Nephron (organoid): Measurements from ENCODE around the gene LGR5.
A peak's percentile ranks its signal among the peaks of the same experiment; 100 is the strongest.
"Not testable (repeated sequence)": the region's sequence is repeated elsewhere in the genome, so short reads cannot be mapped to it uniquely, and the experiment has no call there.

Experiments
- H3K27ac Mint-ChIP-seq, 3 experiments: 2 replicates each; pipeline ENCODE4 v1.8.0; 2020; ENCODE audit warnings: mixed read lengths in 3 of 3, mild to moderate bottlenecking in 2 of 3, moderate library complexity in 1 of 3
- H3K27me3 Mint-ChIP-seq: 2 replicates; pipeline ENCODE4 v1.8.0; 2021; ENCODE audit warnings: low read depth, mild to moderate bottlenecking, moderate library complexity, mixed read lengths
- H3K36me3 Mint-ChIP-seq: 2 replicates; pipeline ENCODE4 v1.8.0; 2020; ENCODE audit warnings: low read depth, mixed read lengths
- H3K4me1 Mint-ChIP-seq: 2 replicates; pipeline ENCODE4 v1.8.0; 2020; ENCODE audit warnings: mixed read lengths
- H3K4me3 Mint-ChIP-seq, 3 experiments: 2 replicates each; pipeline ENCODE4 v1.8.0; 2020; ENCODE audit warnings: mild to moderate bottlenecking in 3 of 3, mixed read lengths in 3 of 3, moderate library complexity in 2 of 3
- H3K9me3 Mint-ChIP-seq: 2 replicates; pipeline ENCODE4 v1.8.0; 2020; ENCODE audit warnings: mixed read lengths
- TF ChIP-seq, protein P1 (sequence below), 3 experiments: fragments of 200-600 bp; sonication (generic); IDR thresholded peaks; one replicate each; pipeline ENCODE4 v1.5.0; 2021; ENCODE audit warnings: antibody characterized with exemption in 3 of 3; ENCODE audit not compliant: unreplicated experiment in 3 of 3

The LGR5 gene

DNA sequence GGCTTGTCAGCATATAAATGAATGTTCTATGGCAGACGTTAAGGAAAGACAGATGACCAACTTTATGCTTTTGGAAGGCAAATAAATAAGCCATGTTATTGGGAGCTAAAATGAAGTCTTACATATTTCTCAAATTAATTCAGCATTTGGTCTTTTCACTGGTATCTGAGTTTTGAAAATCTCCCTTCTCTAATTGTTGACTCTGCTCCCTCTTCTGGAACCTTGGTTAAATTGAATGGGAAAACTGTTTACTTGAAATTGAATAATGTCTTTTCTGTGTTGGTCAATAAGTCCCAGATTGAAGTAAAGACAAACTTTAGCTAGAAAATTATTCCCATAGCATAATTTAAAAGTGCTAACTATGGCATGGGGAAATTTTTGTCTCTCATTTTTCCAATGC lies 38.7 kb downstream of the LGR5 start:
- H3K4me1 Mint-ChIP-seq: peaks cover 30% of the 10 kb centered on the region
- H3K9me3 Mint-ChIP-seq: peaks cover 6% of the 10 kb centered on the region
- H3K27me3 Mint-ChIP-seq: peaks cover 6% of the 10 kb centered on the region
- H3K4me3 Mint-ChIP-seq: no peak overlapping the region
- peak overlapping the region in 1 of 3 experiments; percentile 77 for H3K27ac Mint-ChIP-seq
- H3K36me3 Mint-ChIP-seq: peaks cover 17% of the 10 kb centered on the region
- TF ChIP-seq, protein P1, sequence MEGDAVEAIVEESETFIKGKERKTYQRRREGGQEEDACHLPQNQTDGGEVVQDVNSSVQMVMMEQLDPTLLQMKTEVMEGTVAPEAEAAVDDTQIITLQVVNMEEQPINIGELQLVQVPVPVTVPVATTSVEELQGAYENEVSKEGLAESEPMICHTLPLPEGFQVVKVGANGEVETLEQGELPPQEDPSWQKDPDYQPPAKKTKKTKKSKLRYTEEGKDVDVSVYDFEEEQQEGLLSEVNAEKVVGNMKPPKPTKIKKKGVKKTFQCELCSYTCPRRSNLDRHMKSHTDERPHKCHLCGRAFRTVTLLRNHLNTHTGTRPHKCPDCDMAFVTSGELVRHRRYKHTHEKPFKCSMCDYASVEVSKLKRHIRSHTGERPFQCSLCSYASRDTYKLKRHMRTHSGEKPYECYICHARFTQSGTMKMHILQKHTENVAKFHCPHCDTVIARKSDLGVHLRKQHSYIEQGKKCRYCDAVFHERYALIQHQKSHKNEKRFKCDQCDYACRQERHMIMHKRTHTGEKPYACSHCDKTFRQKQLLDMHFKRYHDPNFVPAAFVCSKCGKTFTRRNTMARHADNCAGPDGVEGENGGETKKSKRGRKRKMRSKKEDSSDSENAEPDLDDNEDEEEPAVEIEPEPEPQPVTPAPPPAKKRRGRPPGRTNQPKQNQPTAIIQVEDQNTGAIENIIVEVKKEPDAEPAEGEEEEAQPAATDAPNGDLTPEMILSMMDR (IDR thresholded peaks at IDR 0.05; ENCODE audit: unreplicated experiment in 3 of 3): peak in 1 of 3 experiments; percentile 27

DNA sequence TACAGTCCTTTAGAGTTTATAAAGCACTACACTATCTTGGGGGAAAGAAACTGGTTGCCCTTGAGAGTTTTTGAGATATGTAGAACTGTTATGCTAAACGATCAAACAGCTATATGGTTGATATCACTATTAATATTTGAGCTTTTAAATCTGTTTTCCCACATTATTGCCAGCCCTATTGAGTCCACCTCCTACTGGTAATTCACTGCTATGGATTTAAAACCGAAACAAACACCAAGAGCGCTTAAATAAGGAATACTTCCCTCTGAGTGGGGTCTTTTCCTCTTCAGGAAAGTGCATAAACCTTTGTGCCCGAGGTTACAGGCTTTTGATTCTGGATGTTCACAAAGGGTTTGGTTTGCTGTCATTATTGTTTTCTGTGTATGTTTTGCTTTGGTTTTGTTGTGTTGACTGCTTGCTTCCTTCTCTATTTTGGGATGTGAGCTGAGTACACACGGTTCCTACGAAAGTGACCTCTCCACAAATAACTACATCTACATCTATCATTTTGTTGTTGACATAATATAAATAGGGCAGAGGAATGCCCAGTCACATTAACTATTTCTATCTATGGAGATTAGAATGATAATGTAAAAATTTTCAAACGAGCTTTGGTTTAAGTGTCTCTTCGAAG lies 44.8 kb downstream of the LGR5 start:
- H3K27me3 Mint-ChIP-seq: peaks cover 11% of the 10 kb centered on the region
- H3K4me3 Mint-ChIP-seq: no peak overlapping the region
- peaks cover 6% of the 10 kb centered on the region for H3K9me3 Mint-ChIP-seq
- H3K36me3 Mint-ChIP-seq: peaks cover 15% of the 10 kb centered on the region
- H3K27ac Mint-ChIP-seq: no peak overlapping the region
- TF ChIP-seq, protein P1 (IDR thresholded peaks at IDR 0.05; ENCODE audit: unreplicated experiment in 3 of 3): no peak
- no peaks in the 10 kb centered on the region for H3K4me1 Mint-ChIP-seq

DNA sequence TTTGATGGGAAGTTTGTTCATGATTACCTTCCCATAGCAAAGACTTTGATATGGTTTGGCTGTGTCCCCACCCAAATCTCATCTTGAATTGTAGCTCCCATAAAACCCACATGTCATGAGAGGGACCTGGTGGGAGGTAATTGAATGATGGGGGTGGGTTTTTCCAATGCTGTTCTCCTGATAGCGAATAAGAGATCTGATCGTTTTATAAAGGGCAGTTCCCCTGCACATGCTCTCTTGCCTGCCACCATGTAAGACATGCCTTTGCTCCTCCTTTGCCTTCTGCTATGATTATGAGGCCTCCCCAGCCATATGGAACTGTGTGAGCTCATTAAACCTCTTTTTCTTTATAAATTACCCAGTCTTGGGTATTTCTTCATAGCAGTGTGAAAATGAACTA lies 51.2 kb downstream of the LGR5 start:
- not testable (repeated sequence) for H3K27me3 Mint-ChIP-seq, H3K27ac Mint-ChIP-seq, H3K4me1 Mint-ChIP-seq, H3K4me3 Mint-ChIP-seq
- H3K9me3 Mint-ChIP-seq: peaks cover 21% of the 10 kb centered on the region
- peaks cover 33% of the 10 kb centered on the region for H3K36me3 Mint-ChIP-seq

DNA sequence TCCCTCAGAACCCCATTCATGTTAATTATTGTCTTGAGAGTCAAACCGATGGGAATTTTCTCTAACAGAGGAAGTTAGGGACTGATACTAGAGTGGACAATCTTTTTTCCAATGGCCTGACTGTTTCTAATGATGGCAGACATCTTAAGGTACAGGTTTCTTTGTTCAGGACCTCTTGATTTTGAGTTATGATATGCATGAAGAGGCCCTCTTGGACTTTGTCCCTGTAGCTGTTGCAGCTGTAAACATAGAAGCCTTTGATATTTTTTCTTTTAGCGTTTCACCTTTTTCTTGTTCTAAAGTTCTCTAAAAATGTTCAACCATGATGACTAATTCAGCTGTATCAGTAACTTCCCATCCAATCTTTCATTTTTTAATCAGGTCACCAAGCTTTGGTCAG lies 53.0 kb downstream of the LGR5 start:
- Mint-ChIP-seq H3K4me3 (no peak overlapping the region), H3K4me1 (no peaks in the 10 kb centered on the region), H3K36me3 (peaks cover 41% of the 10 kb centered on the region), H3K9me3 (peaks cover 21% of the 10 kb centered on the region), H3K27me3 (no peaks in the 10 kb centered on the region), H3K27ac (no peak overlapping the region)
- TF ChIP-seq, protein P1 (IDR thresholded peaks at IDR 0.05; ENCODE audit: unreplicated experiment in 3 of 3): no peak

DNA sequence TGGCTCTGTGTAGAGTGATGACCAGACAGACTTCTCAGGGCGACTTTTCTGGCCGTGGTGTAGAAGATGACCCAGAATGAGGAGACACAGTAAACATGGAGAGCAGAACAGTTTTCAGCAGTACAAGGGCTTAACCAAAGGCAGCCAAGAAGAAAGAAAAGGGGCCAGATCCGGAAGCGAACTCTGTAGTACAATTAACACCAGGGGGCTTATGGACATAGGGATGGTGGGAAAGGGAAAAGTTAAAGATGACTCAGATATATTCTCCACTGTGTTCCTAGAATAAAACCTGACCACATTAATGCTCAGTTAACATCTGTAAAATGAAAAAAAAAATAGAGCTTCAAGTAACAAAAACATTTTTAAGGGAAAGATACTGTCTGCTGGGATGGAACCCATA lies 60.2 kb downstream of the LGR5 start:
- Mint-ChIP-seq H3K4me1 (peaks cover 12% of the 10 kb centered on the region), H3K36me3 (peaks cover 19% of the 10 kb centered on the region), H3K27me3 (no peaks in the 10 kb centered on the region), H3K27ac (no peak overlapping the region), H3K9me3 (peaks cover 5% of the 10 kb centered on the region), H3K4me3 (no peak overlapping the region)
- TF ChIP-seq, protein P1 (IDR thresholded peaks at IDR 0.05; ENCODE audit: unreplicated experiment in 3 of 3): no peak

DNA sequence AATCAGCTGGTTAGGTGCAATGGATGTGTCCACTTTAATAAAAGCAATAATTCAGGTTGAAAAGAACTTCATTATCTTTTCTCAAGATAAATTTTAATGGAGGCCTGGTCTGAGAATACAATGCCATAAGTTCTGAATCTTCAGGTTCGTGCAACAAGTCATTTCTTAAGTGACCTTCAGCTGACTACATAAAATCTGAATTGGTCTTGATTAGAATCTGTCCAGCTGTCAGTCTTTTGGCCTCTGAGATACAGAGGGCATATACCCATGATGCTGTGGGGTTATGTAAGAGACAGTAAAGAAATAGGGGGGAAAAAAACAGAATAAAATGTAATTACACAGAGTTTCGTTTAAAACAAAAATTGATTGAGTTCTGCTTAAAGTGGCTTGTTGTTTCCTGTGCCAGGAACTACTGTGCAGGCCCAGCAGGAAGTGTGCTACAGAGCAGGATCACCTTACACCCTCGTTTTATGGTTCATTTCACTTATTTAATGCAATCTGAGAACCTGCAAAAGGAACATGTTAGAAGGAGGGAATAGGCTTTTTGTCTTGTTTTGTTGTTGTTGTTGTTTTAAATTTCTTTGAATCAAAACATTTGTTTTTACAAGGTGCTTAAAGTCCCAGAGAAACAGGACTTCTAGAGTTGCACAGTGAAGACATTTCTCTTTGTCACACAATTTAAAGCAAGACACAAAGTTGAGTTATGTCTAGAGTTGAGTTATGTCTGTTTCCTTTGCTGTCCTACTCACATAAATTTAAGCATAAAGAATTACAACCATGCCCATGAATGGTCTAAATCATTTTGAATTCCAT lies 64.2 kb downstream of the LGR5 start:
- Mint-ChIP-seq H3K27ac (peak overlapping the region; percentile 38 to 80 (median 69)), H3K4me3 (no peak overlapping the region), H3K4me1 (peaks cover 18% of the 10 kb centered on the region), H3K27me3 (peaks cover 4% of the 10 kb centered on the region), H3K9me3 (no peaks in the 10 kb centered on the region), H3K36me3 (peaks cover 15% of the 10 kb centered on the region)
- TF ChIP-seq, protein P1 (IDR thresholded peaks at IDR 0.05; ENCODE audit: unreplicated experiment in 3 of 3): no peak
